KMS-11 (cell line): ENCODE results near the gene PDZD7.
"Not testable (repeated sequence)": the region's sequence is repeated elsewhere in the genome, so short reads cannot be mapped to it uniquely, and the experiment has no call there.

ENCODE experiments used
- H2AFZ ChIP-seq: fragments of 200-600 bp; sonication (generic); 2 replicates; pipeline ENCODE4 v1.6.1; 2016; ENCODE audit warnings: antibody characterized with exemption, mixed run types, low read depth
- H3K27ac ChIP-seq: fragments of 200-600 bp; sonication (generic); 2 replicates; pipeline ENCODE4 v1.6.1; 2016; ENCODE audit warnings: mild to moderate bottlenecking, mixed run types
- H3K27me3 ChIP-seq: fragments of 200-600 bp; sonication (generic); 2 replicates; pipeline ENCODE4 v1.6.1; 2017; ENCODE audit warnings: mild to moderate bottlenecking, low read depth, mixed run types, moderate library complexity; ENCODE audit not compliant: insufficient read depth
- H3K36me3 ChIP-seq: fragments of 200-600 bp; sonication (generic); 2 replicates; pipeline ENCODE4 v1.6.1; 2017; ENCODE audit warnings: mild to moderate bottlenecking, mixed run types; ENCODE audit not compliant: insufficient read depth
- H3K4me1 ChIP-seq: fragments of 200-600 bp; sonication (generic); 2 replicates; pipeline ENCODE4 v1.6.1; 2016; ENCODE audit warnings: mild to moderate bottlenecking, low read depth, mixed run types; ENCODE audit not compliant: poor library complexity, severe bottlenecking
- H3K4me2 ChIP-seq: fragments of 200-600 bp; sonication (generic); 2 replicates; pipeline ENCODE4 v1.7.0; 2016; ENCODE audit warnings: mild to moderate bottlenecking, mixed run types
- H3K4me3 ChIP-seq: fragments of 200-600 bp; sonication (generic); IDR thresholded peaks from 2 replicates; pipeline ENCODE4 v1.6.1; 2017; ENCODE audit warnings: low read depth, low read length, mixed read lengths; ENCODE audit not compliant: insufficient read depth
- H3K79me2 ChIP-seq: fragments of 200-600 bp; sonication (generic); 2 replicates; pipeline ENCODE4 v1.6.1; 2016; ENCODE audit warnings: low read depth, mixed run types; ENCODE audit not compliant: insufficient read depth
- H3K9ac ChIP-seq: fragments of 200-600 bp; sonication (generic); 2 replicates; pipeline ENCODE4 v1.6.1; 2016; ENCODE audit warnings: mild to moderate bottlenecking, mixed run types
- H4K20me1 ChIP-seq: fragments of 200-600 bp; sonication (generic); 2 replicates; pipeline ENCODE4 v1.6.1; 2016; ENCODE audit warnings: mild to moderate bottlenecking, mixed run types; ENCODE audit not compliant: insufficient read depth
- CTCF ChIP-seq: fragments of 200-600 bp; sonication (generic); conservative IDR thresholded peaks from 2 replicates; pipeline ENCODE4 v1.6.1; 2017; ENCODE audit warnings: low read depth, mild to moderate bottlenecking, antibody characterized with exemption, low read length, moderate library complexity, mixed read lengths

PDZD7 gene

GRCh38 chr10:100978901-100979195 lies 52.1 kb downstream of the PDZD7 start:
- Histone ChIP-seq H3K4me3 (no peak overlapping the region), H2AFZ (no peak overlapping the region), H3K36me3 (no peaks in the 10 kb centered on the region), H3K27ac (no peak overlapping the region), H3K4me1 (no peaks in the 10 kb centered on the region), H3K27me3 (no peaks in the 10 kb centered on the region), H3K4me2 (no peak overlapping the region), H3K79me2 (no peaks in the 10 kb centered on the region), H3K9ac (no peak overlapping the region), H4K20me1 (no peaks in the 10 kb centered on the region)
- no peak for TF ChIP-seq CTCF

- Histone ChIP-seq H3K27ac (no peak overlapping the region), H3K4me3 (no peak overlapping the region)
- no peak for TF ChIP-seq CTCF
These were observed 52.6 kb downstream of the PDZD7 start for GRCh38 chr10:100978121-100978900.

GRCh38 chr10:100977436-100977835 lies 53.5 kb downstream of the PDZD7 start:
- no peak overlapping the region for H3K9ac ChIP-seq
- H3K79me2 ChIP-seq: no peaks in the 10 kb centered on the region
- no peak overlapping the region for H2AFZ ChIP-seq
- H4K20me1 ChIP-seq: no peaks in the 10 kb centered on the region
- no peak for TF ChIP-seq CTCF
- H3K4me3 ChIP-seq: no peak overlapping the region
- no peaks in the 10 kb centered on the region for H3K4me1 ChIP-seq
- H3K4me2 ChIP-seq: no peak overlapping the region
- H3K27ac ChIP-seq: no peak overlapping the region
- H3K27me3 ChIP-seq: no peaks in the 10 kb centered on the region
- H3K36me3 ChIP-seq: no peaks in the 10 kb centered on the region

More at GRCh38 chr10:100978121-100978900, 52.6 kb downstream of the PDZD7 start:
- H3K36me3 ChIP-seq: no peaks in the 10 kb centered on the region
- H3K4me1 ChIP-seq: no peaks in the 10 kb centered on the region
- no peak overlapping the region for H3K4me2 ChIP-seq
- H4K20me1 ChIP-seq: no peaks in the 10 kb centered on the region
- no peak overlapping the region for H2AFZ ChIP-seq
- H3K79me2 ChIP-seq: no peaks in the 10 kb centered on the region
- no peaks in the 10 kb centered on the region for H3K27me3 ChIP-seq
- H3K9ac ChIP-seq: no peak overlapping the region

GRCh38 chr10:100976906-100977305 lies 54.0 kb downstream of the PDZD7 start:
- Histone ChIP-seq H3K4me1 (no peaks in the 10 kb centered on the region), H3K27ac (no peak overlapping the region), H2AFZ (no peak overlapping the region), H3K9ac (no peak overlapping the region), H3K79me2 (no peaks in the 10 kb centered on the region), H3K4me3 (no peak overlapping the region), H3K36me3 (no peaks in the 10 kb centered on the region), H3K4me2 (no peak overlapping the region), H4K20me1 (no peaks in the 10 kb centered on the region), H3K27me3 (no peaks in the 10 kb centered on the region)
- TF ChIP-seq CTCF: no peak

- H3K9ac ChIP-seq, H3K27ac ChIP-seq, H3K4me2 ChIP-seq, H2AFZ ChIP-seq, H3K4me3 ChIP-seq, H4K20me1 ChIP-seq, H3K27me3 ChIP-seq, H3K36me3 ChIP-seq, H3K4me1 ChIP-seq, H3K79me2 ChIP-seq: not testable (repeated sequence)
These were observed 55.5 kb downstream of the PDZD7 start for GRCh38 chr10:100975397-100975796.
